HepG2 (cell line): ENCODE results near the gene RAB17. TPM values are rescaled to one million over a fixed set of nuclear protein-coding genes. Genes with fewer than 3 reads are reported as not detected.
A peak's percentile ranks its signal among the peaks of the same experiment; 100 is the strongest.

Experiments
- CCAR2 ChIP-seq: fragments of 200-400 bp; formaldehyde crosslinking; optimal IDR thresholded peaks from 2 replicates; pipeline ENCODE3; 2018; ENCODE audit warnings: low read depth, mild to moderate bottlenecking, low read length, moderate library complexity
- EP300 ChIP-seq, 3 experiments: sonication (generic) in 1 of 3; formaldehyde crosslinking in 1 of 3; IDR thresholded peaks; 2 replicates each; pipeline versions ENCODE4 v1.5.1 to v1.6.1; 2011 to 2020; ENCODE audit warnings: low read depth in 2 of 3, low read length in 2 of 3, borderline replicate concordance in 1 of 3, improper control_type of control experiment in 1 of 3, mild to moderate bottlenecking in 1 of 3, missing genetic modification reagents in 1 of 3, moderate library complexity in 1 of 3
- HDAC2 ChIP-seq: sonication (generic); formaldehyde crosslinking; IDR thresholded peaks from 2 replicates; pipeline ENCODE4 v1.4.0; 2020; ENCODE audit warnings: missing genetic modification reagents
- HNRNPLL ChIP-seq: fragments of 200-400 bp; formaldehyde crosslinking; IDR thresholded peaks from 2 replicates; pipeline ENCODE4 v1.6.1; 2017; ENCODE audit warnings: mild to moderate bottlenecking, low read depth, low read length; ENCODE audit not compliant: poor library complexity, severe bottlenecking
- KLF9 ChIP-seq: IDR thresholded peaks from 2 replicates; pipeline ENCODE4 v1.6.1; 2016; ENCODE audit warnings: low read depth
- MIER2 ChIP-seq: IDR thresholded peaks from 2 replicates; pipeline ENCODE4 v1.6.1; 2016; ENCODE audit warnings: missing biosample characterization, missing genetic modification reagents
- MTF1 ChIP-seq: sonication (generic); formaldehyde crosslinking; IDR thresholded peaks from 2 replicates; pipeline ENCODE4 v1.5.0; 2020; ENCODE audit warnings: missing genetic modification reagents
- NAIF1 ChIP-seq: sonication (generic); formaldehyde crosslinking; IDR thresholded peaks from 2 replicates; pipeline ENCODE4 v1.5.0; 2020; ENCODE audit warnings: mild to moderate bottlenecking, missing genetic modification reagents, borderline replicate concordance
- NCOA5 ChIP-seq: sonication (generic); formaldehyde crosslinking; IDR thresholded peaks from 2 replicates; pipeline ENCODE4 v1.4.0; 2020; ENCODE audit warnings: missing genetic modification reagents
- NFE2 ChIP-seq: sonication (generic); formaldehyde crosslinking; IDR thresholded peaks from 2 replicates; pipeline ENCODE4 v1.4.0; 2020; ENCODE audit warnings: missing genetic modification reagents
- NKX3-1 ChIP-seq: sonication (generic); formaldehyde crosslinking; IDR thresholded peaks from 2 replicates; pipeline ENCODE4 v1.5.0; 2020; ENCODE audit warnings: missing genetic modification reagents
- NPAS2 ChIP-seq: sonication (generic); formaldehyde crosslinking; IDR thresholded peaks from 2 replicates; pipeline ENCODE4 v1.8.0; 2022; ENCODE audit warnings: mild to moderate bottlenecking, missing genetic modification reagents, borderline replicate concordance
- REL ChIP-seq: sonication (generic); formaldehyde crosslinking; conservative IDR thresholded peaks from 2 replicates; pipeline ENCODE4 v1.8.0; 2022; ENCODE audit warnings: mild to moderate bottlenecking, missing genetic modification reagents, moderate library complexity
- SRF ChIP-seq: IDR thresholded peaks from 2 replicates; pipeline ENCODE4 v1.6.1; 2011; ENCODE audit warnings: mild to moderate bottlenecking, low read depth, low read length, moderate library complexity
- STAG1 ChIP-seq: sonication (generic); formaldehyde crosslinking; IDR thresholded peaks from 2 replicates; pipeline ENCODE4 v1.4.0; 2020; ENCODE audit warnings: missing genetic modification reagents
- ZBTB42 ChIP-seq: sonication (generic); formaldehyde crosslinking; IDR thresholded peaks from 2 replicates; pipeline ENCODE4 v1.5.0; 2020; ENCODE audit warnings: mild to moderate bottlenecking, missing genetic modification reagents
- ZMYM4 ChIP-seq: sonication (generic); formaldehyde crosslinking; IDR thresholded peaks from 2 replicates; pipeline ENCODE4 v1.8.1; 2023; ENCODE audit warnings: mild to moderate bottlenecking, missing genetic modification reagents
- ZNF33B ChIP-seq: sonication (generic); formaldehyde crosslinking; IDR thresholded peaks from 2 replicates; pipeline ENCODE4 v1.5.1; 2020; ENCODE audit warnings: mild to moderate bottlenecking, missing genetic modification reagents
- ZSCAN20 ChIP-seq: sonication (generic); formaldehyde crosslinking; IDR thresholded peaks from 2 replicates; pipeline ENCODE4 v1.4.0; 2020; ENCODE audit warnings: missing genetic modification reagents, mild to moderate bottlenecking, borderline replicate concordance
- polyA plus RNA-seq, 8 experiments: library from polyadenylated mRNA; depleted of rRNA in 3 of 8; stranded (reverse) in 7 of 8; unstranded in 1 of 8; fragments of >200 nt; fragmentation: Illumina TruSeq in 4 of 8; extraction: Trizol in 4 of 8; gene quantifications; 2 replicates each; pipeline versions ENCODE4 v1.2.1 to v1.2.3, GENCODE V29; 2011 to 2016; ENCODE audit warnings: low read depth in 4 of 8, missing spikeins in 1 of 8, mixed read lengths in 1 of 8; ENCODE audit not compliant: insufficient read depth in 1 of 8
- total RNA-seq, 5 experiments: library from RNA; depleted of rRNA; stranded (reverse); fragments of >200 nt; fragmentation: Illumina TruSeq; extraction: Trizol; gene quantifications; 2 replicates each; pipeline ENCODE4 v1.2.3, GENCODE V29; 2016; ENCODE audit warnings: low read depth in 1 of 5
- TF ChIP-seq, protein P1 (sequence below): fragments of 450-650 bp; IDR thresholded peaks from 2 replicates; pipeline ENCODE4 v1.6.1; 2017
- TF ChIP-seq, protein P2 (sequence below): sonication (generic); formaldehyde crosslinking; IDR thresholded peaks from 2 replicates; pipeline ENCODE4 v1.5.0; 2020; ENCODE audit warnings: mild to moderate bottlenecking, missing genetic modification reagents
- TF ChIP-seq, protein P3 (sequence below): sonication (generic); formaldehyde crosslinking; IDR thresholded peaks from 2 replicates; pipeline ENCODE4 v1.4.0; 2020; ENCODE audit warnings: mild to moderate bottlenecking, missing genetic modification reagents

The RAB17 gene
- total and polyA plus RNA-seq, 2 of the 13 experiments (the other 11 are each of a cell fraction or from before 2014, with no cell fraction given): 68.0 to 124 TPM

DNA sequence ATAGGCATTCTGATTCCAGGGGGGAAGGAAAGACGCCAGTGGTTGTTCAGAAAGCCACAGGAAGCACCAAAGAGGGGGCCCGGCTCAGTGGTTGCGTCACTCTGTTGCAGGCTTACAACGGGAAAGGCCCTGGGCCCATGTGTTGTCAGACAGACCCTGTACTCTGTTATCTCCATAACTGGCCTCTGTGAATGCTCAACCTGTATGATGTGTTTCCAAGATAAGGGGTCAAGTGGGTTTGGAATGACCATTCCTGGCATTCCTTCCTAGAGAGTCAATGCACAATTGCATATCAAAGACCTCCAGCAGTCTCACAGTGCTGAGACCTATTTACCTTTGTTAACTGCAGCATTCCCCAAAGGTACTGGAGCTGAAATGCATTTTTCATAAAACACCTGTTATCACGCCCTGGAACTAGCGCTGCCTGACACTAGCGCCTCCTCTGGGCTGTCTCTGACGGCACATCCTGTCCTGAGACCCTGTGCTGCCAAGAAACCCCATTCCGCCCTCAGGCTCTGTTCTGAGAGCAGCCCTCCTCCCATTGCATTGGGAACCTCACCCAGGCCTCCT is 23.7 kb upstream of the RAB17 start (continued):
- TF ChIP-seq, protein P1, sequence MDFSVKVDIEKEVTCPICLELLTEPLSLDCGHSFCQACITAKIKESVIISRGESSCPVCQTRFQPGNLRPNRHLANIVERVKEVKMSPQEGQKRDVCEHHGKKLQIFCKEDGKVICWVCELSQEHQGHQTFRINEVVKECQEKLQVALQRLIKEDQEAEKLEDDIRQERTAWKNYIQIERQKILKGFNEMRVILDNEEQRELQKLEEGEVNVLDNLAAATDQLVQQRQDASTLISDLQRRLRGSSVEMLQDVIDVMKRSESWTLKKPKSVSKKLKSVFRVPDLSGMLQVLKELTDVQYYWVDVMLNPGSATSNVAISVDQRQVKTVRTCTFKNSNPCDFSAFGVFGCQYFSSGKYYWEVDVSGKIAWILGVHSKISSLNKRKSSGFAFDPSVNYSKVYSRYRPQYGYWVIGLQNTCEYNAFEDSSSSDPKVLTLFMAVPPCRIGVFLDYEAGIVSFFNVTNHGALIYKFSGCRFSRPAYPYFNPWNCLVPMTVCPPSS: no peak
- TF ChIP-seq NFE2 (CRISPR knock-in tag) (no peak), ZSCAN20 (CRISPR knock-in tag) (no peak), REL (no peak), KLF9 (CRISPR knock-in tag) (0 out of 2 replicates have a peak, but pooled peaks have one; percentile 65), ZMYM4 (peak; percentile 84), SRF (peak; percentile 67; the same call in 1 of the 2 replicates), EP300 (IDR thresholded peaks at IDR 0.05; ENCODE audit: low read depth in 2 of 2, low read length in 2 of 2) (peak; percentile 88 to 96), EP300 (CRISPR knock-in tag; IDR thresholded peaks at IDR 0.05; ENCODE audit: borderline replicate concordance) (peak; percentile 96), HDAC2 (CRISPR knock-in tag) (peak; percentile 99), NPAS2 (CRISPR knock-in tag) (no peak), CCAR2 (no peak), ZBTB42 (CRISPR knock-in tag) (no peak), HNRNPLL (no peak), MTF1 (CRISPR knock-in tag) (0 out of 2 replicates have a peak, but pooled peaks have one; percentile 28), NAIF1 (no peak), NKX3-1 (CRISPR knock-in tag) (peak; percentile 61; the same call in 1 of the 2 replicates), MIER2 (CRISPR knock-in tag) (peak; percentile 90), ZNF33B (CRISPR knock-in tag) (no peak), STAG1 (CRISPR knock-in tag) (peak; percentile 36; the same call in 1 of the 2 replicates), NCOA5 (CRISPR knock-in tag) (no peak)
- TF ChIP-seq, protein P2, sequence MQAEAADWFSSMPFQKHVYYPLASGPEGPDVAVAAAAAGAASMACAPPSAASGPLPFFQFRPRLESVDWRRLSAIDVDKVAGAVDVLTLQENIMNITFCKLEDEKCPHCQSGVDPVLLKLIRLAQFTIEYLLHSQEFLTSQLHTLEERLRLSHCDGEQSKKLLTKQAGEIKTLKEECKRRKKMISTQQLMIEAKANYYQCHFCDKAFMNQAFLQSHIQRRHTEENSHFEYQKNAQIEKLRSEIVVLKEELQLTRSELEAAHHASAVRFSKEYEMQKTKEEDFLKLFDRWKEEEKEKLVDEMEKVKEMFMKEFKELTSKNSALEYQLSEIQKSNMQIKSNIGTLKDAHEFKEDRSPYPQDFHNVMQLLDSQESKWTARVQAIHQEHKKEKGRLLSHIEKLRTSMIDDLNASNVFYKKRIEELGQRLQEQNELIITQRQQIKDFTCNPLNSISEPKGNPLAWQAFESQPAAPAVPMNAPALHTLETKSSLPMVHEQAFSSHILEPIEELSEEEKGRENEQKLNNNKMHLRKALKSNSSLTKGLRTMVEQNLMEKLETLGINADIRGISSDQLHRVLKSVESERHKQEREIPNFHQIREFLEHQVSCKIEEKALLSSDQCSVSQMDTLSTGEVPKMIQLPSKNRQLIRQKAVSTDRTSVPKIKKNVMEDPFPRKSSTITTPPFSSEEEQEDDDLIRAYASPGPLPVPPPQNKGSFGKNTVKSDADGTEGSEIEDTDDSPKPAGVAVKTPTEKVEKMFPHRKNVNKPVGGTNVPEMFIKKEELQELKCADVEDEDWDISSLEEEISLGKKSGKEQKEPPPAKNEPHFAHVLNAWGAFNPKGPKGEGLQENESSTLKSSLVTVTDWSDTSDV: no peak
- TF ChIP-seq, protein P3, sequence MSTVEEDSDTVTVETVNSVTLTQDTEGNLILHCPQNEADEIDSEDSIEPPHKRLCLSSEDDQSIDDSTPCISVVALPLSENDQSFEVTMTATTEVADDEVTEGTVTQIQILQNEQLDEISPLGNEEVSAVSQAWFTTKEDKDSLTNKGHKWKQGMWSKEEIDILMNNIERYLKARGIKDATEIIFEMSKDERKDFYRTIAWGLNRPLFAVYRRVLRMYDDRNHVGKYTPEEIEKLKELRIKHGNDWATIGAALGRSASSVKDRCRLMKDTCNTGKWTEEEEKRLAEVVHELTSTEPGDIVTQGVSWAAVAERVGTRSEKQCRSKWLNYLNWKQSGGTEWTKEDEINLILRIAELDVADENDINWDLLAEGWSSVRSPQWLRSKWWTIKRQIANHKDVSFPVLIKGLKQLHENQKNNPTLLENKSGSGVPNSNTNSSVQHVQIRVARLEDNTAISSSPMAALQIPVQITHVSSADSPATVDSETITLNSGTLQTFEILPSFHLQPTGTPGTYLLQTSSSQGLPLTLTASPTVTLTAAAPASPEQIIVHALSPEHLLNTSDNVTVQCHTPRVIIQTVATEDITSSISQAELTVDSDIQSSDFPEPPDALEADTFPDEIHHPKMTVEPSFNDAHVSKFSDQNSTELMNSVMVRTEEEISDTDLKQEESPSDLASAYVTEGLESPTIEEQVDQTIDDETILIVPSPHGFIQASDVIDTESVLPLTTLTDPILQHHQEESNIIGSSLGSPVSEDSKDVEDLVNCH (CRISPR knock-in tag): no peak
